Hepatocyte (in vitro differentiated cells): ENCODE measurements around the gene PCCA. TPM values are rescaled to one million over a fixed set of nuclear protein-coding genes. Genes with fewer than 3 reads are reported as not detected.

Experiments
- DNase-seq: peaks from one replicate; pipeline ENCODE4 v3.0.0-alpha.2; 2016; ENCODE audit warnings: low spot score
- H2AFZ ChIP-seq: fragments of 200-600 bp; sonication (generic); 2 replicates; pipeline ENCODE4 v1.6.0; 2016; ENCODE audit warnings: antibody characterized with exemption, mild to moderate bottlenecking
- H3K27ac ChIP-seq: fragments of 200-600 bp; sonication (generic); 2 replicates; pipeline ENCODE4 v1.5.1; 2016; ENCODE audit warnings: mild to moderate bottlenecking
- H3K27me3 ChIP-seq: fragments of 200-600 bp; sonication (generic); 2 replicates; pipeline ENCODE4 v1.6.1; 2016
- H3K36me3 ChIP-seq: fragments of 200-600 bp; sonication (generic); replicated peaks from 2 replicates; pipeline ENCODE4 v1.5.1; 2016; ENCODE audit warnings: low read depth; ENCODE audit not compliant: insufficient read depth
- H3K4me1 ChIP-seq: fragments of 200-600 bp; sonication (generic); 2 replicates; pipeline ENCODE4 v1.5.1; 2016; ENCODE audit warnings: mild to moderate bottlenecking, moderate library complexity; ENCODE audit not compliant: insufficient read depth
- H3K4me2 ChIP-seq: fragments of 200-600 bp; sonication (generic); 2 replicates; pipeline ENCODE4 v1.6.0; 2016
- H3K4me3 ChIP-seq: fragments of 200-600 bp; sonication (generic); 2 replicates; pipeline ENCODE4 v1.5.1; 2016; ENCODE audit warnings: mild to moderate bottlenecking
- H3K79me2 ChIP-seq: fragments of 200-600 bp; sonication (generic); 2 replicates; pipeline ENCODE4 v1.6.0; 2017; ENCODE audit warnings: mild to moderate bottlenecking
- H3K9me2 ChIP-seq: fragments of 200-600 bp; sonication (generic); replicated peaks from 2 replicates; pipeline ENCODE4 v1.6.0; 2017; ENCODE audit warnings: mild to moderate bottlenecking; ENCODE audit not compliant: insufficient read depth
- H3K9me3 ChIP-seq: fragments of 200-600 bp; sonication (generic); 2 replicates; pipeline ENCODE4 v1.5.1; 2016; ENCODE audit warnings: low read depth, mild to moderate bottlenecking
- H4K20me1 ChIP-seq: fragments of 200-600 bp; sonication (generic); 2 replicates; pipeline ENCODE4 v1.6.0; 2016; ENCODE audit warnings: mild to moderate bottlenecking; ENCODE audit not compliant: insufficient read depth, poor library complexity, severe bottlenecking
- EZH2 ChIP-seq: fragments of 200-600 bp; sonication (generic); IDR thresholded peaks from 2 replicates; pipeline ENCODE4 v1.6.1; 2016; ENCODE audit warnings: antibody characterized with exemption, mild to moderate bottlenecking, borderline replicate concordance
- EZH2phosphoT487 ChIP-seq: fragments of 200-600 bp; sonication (generic); IDR thresholded peaks from one replicate; pipeline ENCODE4 v1.6.1; 2018; ENCODE audit warnings: antibody characterized with exemption, mild to moderate bottlenecking, low read depth, moderate library complexity; ENCODE audit not compliant: unreplicated experiment, severe bottlenecking
- WGBS: methylation state at CpG from one replicate; pipeline ENCODE4 v1.1.6; 2016; ENCODE audit warnings: low lambda C conversion rate; ENCODE audit errors: missing lambda C conversion rate; 5-methylcytosine and 5-hydroxymethylcytosine counted together
- polyA plus RNA-seq: library from polyadenylated mRNA; unstranded; fragments of >200 nt; fragmentation: Nextera tagmentation; extraction: Ambion mirVana; gene quantifications from 2 replicates; pipeline ENCODE4 v1.2.1, GENCODE V29; 2016
- total RNA-seq: library from RNA; depleted of rRNA; stranded (reverse); fragments of >200 nt; gene quantifications from 2 replicates; pipeline ENCODE4 v1.2.3, GENCODE V29; 2014
- TF ChIP-seq, protein P1 (sequence below): fragments of 200-600 bp; sonication (generic); IDR thresholded peaks from 2 replicates; pipeline ENCODE4 v1.5.1; 2016; ENCODE audit warnings: antibody characterized with exemption, mild to moderate bottlenecking; ENCODE audit not compliant: poor library complexity

The PCCA gene
- total and polyA plus RNA-seq, 2 experiments from 2014 or later = 23.6 to 28.2 TPM

DNA sequence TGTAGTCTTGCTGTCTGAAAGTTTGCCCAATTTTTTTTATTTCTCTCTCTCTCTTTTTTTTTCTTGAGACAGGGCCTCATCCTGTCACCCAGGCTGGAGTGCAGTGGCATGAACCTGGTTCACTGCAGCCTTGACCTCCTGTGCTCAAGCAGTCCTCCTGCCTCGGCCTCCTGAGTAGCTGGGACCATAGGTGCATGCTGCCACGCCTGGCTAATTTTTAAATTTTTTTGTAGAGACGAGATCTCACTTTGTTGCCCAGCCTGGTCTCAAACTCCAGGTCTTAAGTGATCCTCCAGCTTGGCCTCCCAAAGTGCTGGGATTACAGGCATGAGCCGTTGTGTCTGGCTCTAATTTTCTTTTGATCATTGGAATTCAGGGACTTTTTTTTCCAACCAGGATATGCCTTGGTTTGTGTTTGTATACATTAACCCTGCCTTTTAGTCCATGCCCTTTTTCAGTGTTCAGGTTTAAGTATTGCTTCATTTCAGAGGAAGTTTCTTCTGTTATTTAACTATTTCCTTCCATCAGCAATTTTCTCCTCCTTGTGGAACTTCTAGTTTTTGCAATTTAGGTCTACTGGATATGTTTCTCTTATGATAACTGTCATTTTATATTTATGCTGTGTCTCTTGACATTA, 201.4 kb downstream of the PCCA start:
- DNase-seq = no peak
- H2AFZ ChIP-seq = no peak overlapping the region
- no peaks in the 10 kb centered on the region for H3K36me3 ChIP-seq
- H3K4me3 ChIP-seq = no peak overlapping the region
- H3K4me2 ChIP-seq = no peak overlapping the region
- no peaks in the 10 kb centered on the region for H3K79me2 ChIP-seq
- no peak for TF ChIP-seq EZH2
- TF ChIP-seq, protein P1, sequence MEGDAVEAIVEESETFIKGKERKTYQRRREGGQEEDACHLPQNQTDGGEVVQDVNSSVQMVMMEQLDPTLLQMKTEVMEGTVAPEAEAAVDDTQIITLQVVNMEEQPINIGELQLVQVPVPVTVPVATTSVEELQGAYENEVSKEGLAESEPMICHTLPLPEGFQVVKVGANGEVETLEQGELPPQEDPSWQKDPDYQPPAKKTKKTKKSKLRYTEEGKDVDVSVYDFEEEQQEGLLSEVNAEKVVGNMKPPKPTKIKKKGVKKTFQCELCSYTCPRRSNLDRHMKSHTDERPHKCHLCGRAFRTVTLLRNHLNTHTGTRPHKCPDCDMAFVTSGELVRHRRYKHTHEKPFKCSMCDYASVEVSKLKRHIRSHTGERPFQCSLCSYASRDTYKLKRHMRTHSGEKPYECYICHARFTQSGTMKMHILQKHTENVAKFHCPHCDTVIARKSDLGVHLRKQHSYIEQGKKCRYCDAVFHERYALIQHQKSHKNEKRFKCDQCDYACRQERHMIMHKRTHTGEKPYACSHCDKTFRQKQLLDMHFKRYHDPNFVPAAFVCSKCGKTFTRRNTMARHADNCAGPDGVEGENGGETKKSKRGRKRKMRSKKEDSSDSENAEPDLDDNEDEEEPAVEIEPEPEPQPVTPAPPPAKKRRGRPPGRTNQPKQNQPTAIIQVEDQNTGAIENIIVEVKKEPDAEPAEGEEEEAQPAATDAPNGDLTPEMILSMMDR = no peak
- no peaks in the 10 kb centered on the region for H3K27me3 ChIP-seq
- H3K9me3 ChIP-seq = no peaks in the 10 kb centered on the region
- H4K20me1 ChIP-seq = no peaks in the 10 kb centered on the region
- no peaks in the 10 kb centered on the region for H3K4me1 ChIP-seq
- no peaks in the 10 kb centered on the region for H3K9me2 ChIP-seq
- no peak overlapping the region for H3K27ac ChIP-seq
- WGBS = 61% methylated on average over 4 of the region's 4 CpGs

DNA sequence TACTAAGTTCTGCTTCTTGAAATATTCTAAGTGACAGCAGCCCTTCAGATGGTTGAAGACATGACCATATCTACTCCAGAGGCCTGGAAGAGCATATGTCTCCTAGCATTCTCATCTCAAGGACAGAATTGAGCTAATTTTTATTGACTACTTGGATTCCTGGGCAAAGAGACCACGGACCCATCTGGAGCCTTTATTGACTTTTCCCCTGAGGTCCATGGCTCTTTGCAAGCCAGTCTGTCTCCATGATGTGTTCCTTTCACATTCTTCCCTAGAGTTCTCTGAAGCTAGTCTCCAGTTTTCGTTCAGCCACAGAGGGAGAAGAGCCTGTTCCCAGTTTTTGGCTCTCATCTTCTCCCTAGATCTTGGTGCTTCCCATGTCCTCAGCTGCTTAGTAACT, 202.7 kb downstream of the PCCA start:
- H2AFZ ChIP-seq = no peak overlapping the region
- H3K4me1 ChIP-seq = no peaks in the 10 kb centered on the region
- H3K79me2 ChIP-seq = no peaks in the 10 kb centered on the region
- H3K4me3 ChIP-seq = no peak overlapping the region
- no peaks in the 10 kb centered on the region for H3K9me3 ChIP-seq
- H3K27ac ChIP-seq = no peak overlapping the region
- no peaks in the 10 kb centered on the region for H3K36me3 ChIP-seq
- H4K20me1 ChIP-seq = no peaks in the 10 kb centered on the region
- DNase-seq = no peak
- H3K4me2 ChIP-seq = no peak overlapping the region
- no peaks in the 10 kb centered on the region for H3K27me3 ChIP-seq
- no peaks in the 10 kb centered on the region for H3K9me2 ChIP-seq
- 65% methylated on average over 2 of the region's 2 CpGs for WGBS
- TF ChIP-seq EZH2 = no peak
- TF ChIP-seq EZH2phosphoT487 = no peak
- TF ChIP-seq, protein P1 = no peak

DNA sequence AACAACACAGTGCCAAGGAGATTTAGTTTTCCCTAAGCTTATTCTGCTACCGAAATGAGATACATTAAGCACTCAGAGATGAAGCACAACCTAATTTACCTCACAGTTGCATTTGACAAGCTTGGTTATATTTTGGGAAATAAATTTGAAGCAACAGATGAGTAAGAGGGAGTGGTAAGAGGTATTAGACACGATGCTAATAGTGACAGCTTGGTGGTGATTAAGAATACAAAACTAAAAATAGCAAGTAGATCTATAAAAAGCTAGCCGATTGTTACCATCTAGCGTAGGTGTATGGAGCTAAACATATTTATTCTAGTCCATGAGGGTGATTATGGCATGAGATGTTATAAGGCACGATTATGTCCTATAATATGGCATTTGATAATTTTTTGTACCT, 208.5 kb downstream of the PCCA start:
- 97% methylated on average over 5 of the region's 5 CpGs for WGBS
- no peaks in the 10 kb centered on the region for H3K27me3 ChIP-seq
- H3K9me2 ChIP-seq = no peaks in the 10 kb centered on the region
- DNase-seq = no peak
- H2AFZ ChIP-seq = no peak overlapping the region
- H3K4me3 ChIP-seq = no peak overlapping the region
- H3K4me1 ChIP-seq = no peaks in the 10 kb centered on the region
- no peaks in the 10 kb centered on the region for H3K9me3 ChIP-seq
- H3K27ac ChIP-seq = no peak overlapping the region
- H3K4me2 ChIP-seq = no peak overlapping the region
- no peaks in the 10 kb centered on the region for H4K20me1 ChIP-seq
- no peaks in the 10 kb centered on the region for H3K79me2 ChIP-seq
- TF ChIP-seq EZH2 (no peak), EZH2phosphoT487 (no peak)
- TF ChIP-seq, protein P1 = no peak
- H3K36me3 ChIP-seq = no peaks in the 10 kb centered on the region
